HCT116 (cell line): ENCODE data around the gene OTOGL.

ENCODE experiments used
- CBX3 ChIP-seq: IDR thresholded peaks from 2 replicates; pipeline ENCODE4 v1.6.1; 2012; ENCODE audit warnings: low read depth
- CTCF ChIP-seq, 3 experiments: fragments of 200-600 bp in 1 of 3; sonication (generic) in 1 of 3; IDR thresholded peaks in 2 of 3; conservative IDR thresholded peaks in 1 of 3; 2 replicates each; pipeline ENCODE4 v1.5.1; 2012 to 2017; ENCODE audit warnings: low read depth in 2 of 3, low read length in 2 of 3, antibody characterized with exemption in 1 of 3, borderline replicate concordance in 1 of 3, control low read depth in 1 of 3, mild to moderate bottlenecking in 1 of 3, mixed read lengths in 1 of 3, mixed run types in 1 of 3, moderate library complexity in 1 of 3; ENCODE audit not compliant: insufficient read depth in 1 of 3
- POLR2A ChIP-seq: IDR thresholded peaks from 2 replicates; pipeline ENCODE4 v1.7.0; 2011; ENCODE audit warnings: borderline replicate concordance; ENCODE audit not compliant: insufficient read depth, insufficient read length; ENCODE audit errors: extremely low read depth
- POLR2AphosphoS5 ChIP-seq: IDR thresholded peaks from 2 replicates; pipeline ENCODE4 v1.6.1; 2011; ENCODE audit warnings: mild to moderate bottlenecking, low read depth, low read length, moderate library complexity
- RAD21 ChIP-seq: IDR thresholded peaks from 2 replicates; pipeline ENCODE4 v1.6.1; 2012; ENCODE audit warnings: low read depth, mild to moderate bottlenecking
- REST ChIP-seq: IDR thresholded peaks from 2 replicates; pipeline ENCODE4 v1.6.1; 2012; ENCODE audit warnings: low read depth
- SRF ChIP-seq: IDR thresholded peaks from 2 replicates; pipeline ENCODE4 v1.6.1; 2012; ENCODE audit warnings: low read depth
- TCF7L2 ChIP-seq: IDR thresholded peaks from 2 replicates; pipeline ENCODE4 v1.7.0; 2011; ENCODE audit warnings: borderline replicate concordance, inconsistent platforms; ENCODE audit not compliant: insufficient read depth, insufficient read length; ENCODE audit errors: extremely low read depth
- TF ChIP-seq, protein P1 (sequence below): IDR thresholded peaks from 2 replicates; pipeline ENCODE4 v1.6.1; 2012

DNA sequence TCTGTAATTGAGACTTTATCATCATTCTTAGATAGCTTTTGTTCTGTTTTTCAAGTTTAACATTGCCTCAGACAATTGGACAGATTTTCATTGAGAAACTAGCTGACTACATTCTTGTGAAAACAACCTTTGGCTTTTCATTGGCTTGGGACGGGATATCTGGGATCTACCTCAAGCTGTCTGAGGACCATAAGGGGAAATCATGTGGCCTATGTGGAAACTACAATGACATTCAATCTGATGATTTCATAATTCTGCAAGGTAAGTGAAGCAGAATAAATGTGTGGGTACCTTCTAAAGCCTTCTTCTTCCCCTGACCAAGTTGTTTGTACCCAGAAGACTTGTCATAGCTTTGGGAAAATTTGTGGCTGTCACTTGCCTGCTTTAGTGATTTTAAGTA, 133.5 kb downstream of the OTOGL start:
- no peak for TF ChIP-seq POLR2A
- no peak for TF ChIP-seq POLR2AphosphoS5
- no peak for TF ChIP-seq REST
- no peak for TF ChIP-seq SRF
- TF ChIP-seq, protein P1, sequence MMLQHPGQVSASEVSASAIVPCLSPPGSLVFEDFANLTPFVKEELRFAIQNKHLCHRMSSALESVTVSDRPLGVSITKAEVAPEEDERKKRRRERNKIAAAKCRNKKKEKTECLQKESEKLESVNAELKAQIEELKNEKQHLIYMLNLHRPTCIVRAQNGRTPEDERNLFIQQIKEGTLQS = no peak
- TF ChIP-seq CTCF (IDR thresholded peaks at IDR 0.05 in 2 of 3, conservative IDR thresholded peaks at IDR 0.05 in 1 of 3; ENCODE audit: borderline replicate concordance in 1 of 3, insufficient read depth in 1 of 3, low read depth in 2 of 3, low read length in 2 of 3) = no peak
- TF ChIP-seq CBX3 = no peak
- TF ChIP-seq TCF7L2 = no peak
- no peak for TF ChIP-seq RAD21
